Gastroesophageal sphincter (tissue), 4 donors: ENCODE measurements around the gene DMRTA2. TPM values are rescaled to one million over a fixed set of nuclear protein-coding genes. Genes with fewer than 3 reads are reported as not detected.

ENCODE experiments used
- ATAC-seq: fragments of 150-250 bp; one replicate; pipeline ENCODE4 v1.9.1; 2016; ENCODE audit warnings: mild to moderate bottlenecking, moderate library complexity
- H3K27ac ChIP-seq, 4 donors: fragments of 200-600 bp; sonication (generic) in 3 of 4; 1 replicate in 3 of 4; 2 replicates in 1 of 4; pipeline ENCODE4 v1.5.1; 2016 to 2019
- H3K27me3 ChIP-seq: fragments of 200-600 bp; sonication (generic); one replicate; pipeline ENCODE4 v1.5.1; 2019
- H3K36me3 ChIP-seq, 2 donors: fragments of 200-600 bp; sonication (generic); one replicate each; pipeline ENCODE4 v1.5.1; 2019; ENCODE audit warnings: control low read depth in 1 of 2
- H3K4me1 ChIP-seq, 3 donors: fragments of 200-600 bp; sonication (generic); 1 replicate in 2 of 3; 2 replicates in 1 of 3; pipeline ENCODE4 v1.5.1; 2016 to 2019; ENCODE audit warnings: control low read depth in 2 of 3
- H3K4me3 ChIP-seq, 2 donors: fragments of 200-600 bp; sonication (generic); one replicate each; pipeline ENCODE4 v1.5.1; 2019; ENCODE audit warnings: mild to moderate bottlenecking in 1 of 2, moderate library complexity in 1 of 2
- H3K9me3 ChIP-seq, 3 donors: fragments of 200-600 bp; sonication (generic); one replicate each; pipeline ENCODE4 v1.5.1; 2017 to 2019; ENCODE audit warnings: control low read depth in 2 of 3
- EP300 ChIP-seq: sonication (generic); formaldehyde crosslinking; IDR thresholded peaks from one replicate; pipeline ENCODE4 v1.6.1; 2017; ENCODE audit warnings: antibody characterized with exemption, mild to moderate bottlenecking
- POLR2A ChIP-seq, 2 donors: fragments of 450-650 bp; IDR thresholded peaks; one replicate each; pipeline ENCODE4 v1.6.1; 2017; ENCODE audit warnings: antibody characterized with exemption in 2 of 2, mild to moderate bottlenecking in 2 of 2, moderate library complexity in 1 of 2
- POLR2AphosphoS5 ChIP-seq: sonication (generic); formaldehyde crosslinking; IDR thresholded peaks from one replicate; pipeline ENCODE4 v1.6.1; 2017; ENCODE audit warnings: antibody characterized with exemption
- WGBS, 2 donors: methylation state at CpG; one replicate each; pipeline ENCODE4 v1.1.5; 2018; ENCODE audit warnings: low coverage in 1 of 2; 5-methylcytosine and 5-hydroxymethylcytosine counted together
- total RNA-seq, 4 donors: library from RNA; depleted of rRNA; stranded (reverse); fragments of >200 nt; gene quantifications; one replicate each; pipeline ENCODE4 v1.1.0, GENCODE V29; 2016
- TF ChIP-seq, protein P1 (sequence below), 4 experiments: fragments of 200-600 bp in 2 of 4; fragments of 450-650 bp in 2 of 4; sonication (generic) in 1 of 4; IDR thresholded peaks; one replicate each; pipeline ENCODE4 v1.5.1; 2017 to 2019; ENCODE audit warnings: antibody characterized with exemption in 4 of 4, mild to moderate bottlenecking in 2 of 4, moderate library complexity in 2 of 4

DMRTA2 gene
- total RNA-seq, 4 donors from 2014 or later = 1.2 TPM; not detected in 3

DNA sequence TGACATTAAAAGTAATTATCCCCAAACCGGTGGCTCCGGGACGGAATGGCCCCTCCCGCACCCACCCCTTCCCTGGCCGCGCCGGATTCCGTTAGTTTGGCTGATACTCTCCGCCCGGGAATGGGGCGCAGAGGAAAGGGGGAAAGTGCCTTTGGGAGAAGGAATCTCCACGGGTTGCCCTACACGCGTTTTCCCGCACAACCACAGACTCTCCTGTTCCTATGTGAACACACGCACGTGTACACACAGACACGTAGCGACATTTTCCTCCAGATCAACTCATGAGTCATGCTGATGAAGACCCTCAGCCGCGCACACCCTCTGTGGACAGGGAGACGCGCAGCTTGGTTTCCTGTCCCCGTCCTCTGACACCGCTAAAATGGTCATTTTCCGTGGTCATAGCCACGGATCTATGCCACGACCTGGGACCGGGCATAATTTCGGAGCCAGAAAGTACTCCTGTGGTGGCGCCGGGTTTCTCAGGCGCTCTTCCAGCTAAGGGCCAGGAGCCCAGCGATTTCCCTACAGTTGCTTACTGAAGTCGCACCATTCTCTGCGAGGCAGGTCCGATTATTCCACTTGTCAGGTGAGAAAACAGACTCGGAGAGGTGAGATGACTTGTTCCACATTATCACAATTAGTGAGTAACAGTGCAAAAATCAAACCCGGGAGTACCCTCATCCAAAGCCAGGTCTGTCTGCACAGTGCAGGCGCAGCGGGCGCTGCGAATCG is 4.0 kb upstream of the DMRTA2 start:
- 0 to 2% methylated on average over 2 to 11 of the region's 44 CpGs for whole genome bisulfite sequencing, 2 donors
- no peak overlapping the region for H3K27ac ChIP-seq
- peaks cover 0 to 64% (median 20%) of the 10 kb centered on the region in 3 donors for H3K4me1 ChIP-seq
- no peaks in the 10 kb centered on the region for H3K9me3 ChIP-seq
- ATAC-seq = no peak
- no peaks in the 10 kb centered on the region for H3K36me3 ChIP-seq
- H3K4me3 ChIP-seq = no peak overlapping the region
- H3K27me3 ChIP-seq = peaks cover 100% of the 10 kb centered on the region
- TF ChIP-seq POLR2A (IDR thresholded peaks at IDR 0.05) (no peak), EP300 (no peak), POLR2AphosphoS5 (no peak)
- TF ChIP-seq, protein P1, sequence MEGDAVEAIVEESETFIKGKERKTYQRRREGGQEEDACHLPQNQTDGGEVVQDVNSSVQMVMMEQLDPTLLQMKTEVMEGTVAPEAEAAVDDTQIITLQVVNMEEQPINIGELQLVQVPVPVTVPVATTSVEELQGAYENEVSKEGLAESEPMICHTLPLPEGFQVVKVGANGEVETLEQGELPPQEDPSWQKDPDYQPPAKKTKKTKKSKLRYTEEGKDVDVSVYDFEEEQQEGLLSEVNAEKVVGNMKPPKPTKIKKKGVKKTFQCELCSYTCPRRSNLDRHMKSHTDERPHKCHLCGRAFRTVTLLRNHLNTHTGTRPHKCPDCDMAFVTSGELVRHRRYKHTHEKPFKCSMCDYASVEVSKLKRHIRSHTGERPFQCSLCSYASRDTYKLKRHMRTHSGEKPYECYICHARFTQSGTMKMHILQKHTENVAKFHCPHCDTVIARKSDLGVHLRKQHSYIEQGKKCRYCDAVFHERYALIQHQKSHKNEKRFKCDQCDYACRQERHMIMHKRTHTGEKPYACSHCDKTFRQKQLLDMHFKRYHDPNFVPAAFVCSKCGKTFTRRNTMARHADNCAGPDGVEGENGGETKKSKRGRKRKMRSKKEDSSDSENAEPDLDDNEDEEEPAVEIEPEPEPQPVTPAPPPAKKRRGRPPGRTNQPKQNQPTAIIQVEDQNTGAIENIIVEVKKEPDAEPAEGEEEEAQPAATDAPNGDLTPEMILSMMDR (IDR thresholded peaks at IDR 0.05) = no peak

DNA sequence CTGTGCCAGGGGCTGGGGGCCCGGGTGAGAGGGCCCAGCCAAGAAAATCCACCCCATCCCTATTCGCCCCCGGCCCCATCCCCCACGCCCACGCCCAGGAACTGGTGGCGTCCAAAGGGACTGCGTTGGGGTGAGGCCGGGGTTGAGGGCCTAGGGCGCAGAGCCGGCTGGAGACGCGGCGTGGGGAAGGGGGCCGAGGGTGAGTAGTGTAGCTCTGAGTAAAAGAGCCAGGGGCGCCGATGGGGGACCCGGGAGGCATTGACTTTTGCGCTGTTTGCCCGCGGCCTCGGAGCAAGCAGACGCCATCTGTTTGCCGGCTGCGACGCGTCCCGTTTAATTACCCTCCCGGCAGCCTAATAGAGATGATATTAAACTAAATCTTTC is 3.5 kb upstream of the DMRTA2 start:
- Histone ChIP-seq H3K4me3 (no peak overlapping the region), H3K27me3 (peaks cover 100% of the 10 kb centered on the region), H3K9me3 (no peaks in the 10 kb centered on the region), H3K36me3 (no peaks in the 10 kb centered on the region), H3K4me1 (peaks cover 0 to 64% (median 20%) of the 10 kb centered on the region in 3 donors), H3K27ac (no peak overlapping the region)
- ATAC-seq = no peak
- TF ChIP-seq POLR2A (IDR thresholded peaks at IDR 0.05) (no peak), EP300 (no peak), POLR2AphosphoS5 (no peak)
- TF ChIP-seq, protein P1 (IDR thresholded peaks at IDR 0.05) = no peak
- WGBS, 2 donors = 5% methylated on average over 17 of the region's 28 CpGs; no CpG with 5 or more reads in 1 of the 2 donors

DNA sequence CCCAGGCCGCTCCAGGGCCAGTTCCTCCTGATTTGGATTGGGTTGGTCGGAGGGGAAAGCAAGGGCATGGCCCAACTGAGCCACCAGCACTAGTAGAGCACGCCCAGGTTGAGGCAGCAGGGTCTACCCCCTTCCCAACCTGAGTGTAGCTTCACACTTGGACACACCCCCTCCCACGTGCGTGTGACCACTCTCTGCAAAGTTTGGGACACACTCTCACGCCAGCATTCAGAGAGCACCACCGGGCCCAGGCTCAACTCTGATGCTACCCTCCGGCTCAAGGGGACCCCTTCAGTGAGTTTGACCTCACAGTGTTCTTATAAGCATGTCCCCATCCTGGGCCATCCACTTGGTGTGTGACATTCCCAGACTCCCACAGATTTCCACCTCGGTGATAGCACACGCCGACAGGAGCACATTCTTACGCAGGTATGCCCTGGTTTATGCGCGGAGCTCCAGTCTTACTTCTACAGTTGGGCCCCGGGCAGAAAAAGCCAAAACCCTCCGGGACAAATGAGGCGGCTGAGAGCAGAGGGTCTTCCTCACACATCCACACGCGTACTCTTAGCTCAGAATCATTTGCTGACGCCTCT is 3.0 kb upstream of the DMRTA2 start:
- no peak overlapping the region for H3K4me3 ChIP-seq
- H3K36me3 ChIP-seq = no peaks in the 10 kb centered on the region
- no peak overlapping the region for H3K27ac ChIP-seq
- WGBS, 2 donors = 12% methylated on average over 5 of the region's 20 CpGs; no CpG with 5 or more reads in 1 of the 2 donors
- peaks cover 100% of the 10 kb centered on the region for H3K27me3 ChIP-seq
- peaks cover 0 to 68% (median 20%) of the 10 kb centered on the region in 3 donors for H3K4me1 ChIP-seq
- no peak for ATAC-seq
- H3K9me3 ChIP-seq = no peaks in the 10 kb centered on the region
- TF ChIP-seq POLR2A (IDR thresholded peaks at IDR 0.05) (no peak), EP300 (no peak), POLR2AphosphoS5 (no peak)
- TF ChIP-seq, protein P1 (IDR thresholded peaks at IDR 0.05) = no peak

DNA sequence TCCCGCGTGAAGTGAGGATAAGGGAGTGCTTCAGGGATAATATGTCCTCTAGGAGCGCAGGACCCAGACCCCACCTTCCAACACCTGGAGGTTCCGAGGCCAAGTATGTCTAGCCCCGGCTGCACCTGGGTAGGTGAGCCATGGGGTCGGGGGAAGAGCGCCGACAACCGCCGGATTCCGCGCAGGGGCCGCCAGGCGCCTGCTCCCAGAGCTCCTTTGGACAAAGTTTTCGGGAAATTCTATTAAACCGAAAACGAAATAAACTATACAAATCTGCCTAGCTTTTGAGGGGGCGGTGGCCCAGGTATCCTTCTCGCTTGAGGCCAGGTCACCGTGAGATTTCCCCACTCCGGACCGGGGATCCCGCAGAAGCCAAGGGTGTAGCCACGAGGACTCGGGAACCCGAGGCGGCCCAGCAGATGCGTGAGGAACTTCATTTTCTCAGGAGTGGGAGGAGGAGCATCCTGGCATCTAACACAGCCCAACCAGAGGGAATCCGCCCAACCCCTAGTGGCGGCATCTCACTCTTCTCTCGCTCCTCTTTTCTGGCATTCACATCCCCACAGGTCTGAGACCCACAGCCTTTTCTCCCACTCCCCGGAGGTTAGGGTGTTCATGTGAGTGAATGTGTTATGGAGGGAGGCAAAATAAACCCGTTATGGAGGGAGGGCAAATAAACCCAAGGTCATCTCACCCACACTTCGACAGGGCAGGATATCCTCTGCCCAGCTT is 2.3 kb upstream of the DMRTA2 start:
- TF ChIP-seq POLR2A (IDR thresholded peaks at IDR 0.05) = no peak
- no peak for TF ChIP-seq POLR2AphosphoS5
- no peak for TF ChIP-seq EP300
- TF ChIP-seq, protein P1 (IDR thresholded peaks at IDR 0.05) = no peak
- Histone ChIP-seq H3K36me3 (no peaks in the 10 kb centered on the region), H3K27ac (no peak overlapping the region), H3K4me1 (peaks cover 0 to 75% (median 20%) of the 10 kb centered on the region in 3 donors), H3K4me3 (peak overlapping the region in 1 of 2 donors; percentile 42), H3K9me3 (no peaks in the 10 kb centered on the region), H3K27me3 (peaks cover 100% of the 10 kb centered on the region)
- no peak for ATAC-seq
- WGBS, 2 donors = 8% methylated on average over 6 of the region's 34 CpGs; no CpG with 5 or more reads in 1 of the 2 donors
